ENCODE data around the gene USP46. TPM values are rescaled to one million over a fixed set of nuclear protein-coding genes. Genes with fewer than 3 reads are reported as not detected.

USP46 gene
- total and polyA plus RNA-seq, 2 of the 8 experiments (the other 6 are each of a cell fraction or from before 2014, with no cell fraction given) = 10.6 to 62.4 TPM

DNA sequence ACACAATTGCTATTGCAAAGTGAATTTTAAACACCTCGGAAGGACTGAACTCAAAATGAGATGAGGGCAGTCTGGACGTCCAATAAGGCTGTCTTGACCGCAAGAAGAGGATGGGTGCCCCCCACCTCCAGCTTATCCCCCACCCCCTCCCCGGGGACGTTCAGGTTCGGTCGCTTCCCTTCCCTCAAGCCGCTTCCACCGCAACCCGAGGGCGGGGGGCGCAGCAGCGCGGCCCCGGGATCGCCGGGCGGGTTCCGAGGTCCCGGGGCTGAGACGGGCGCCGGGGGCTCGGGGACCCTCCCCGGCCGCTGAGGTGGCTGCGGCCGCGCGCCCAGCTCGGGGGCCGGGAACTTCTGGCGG is 480 bp downstream of the USP46 start (continued):
- TF ChIP-seq, protein P1, sequence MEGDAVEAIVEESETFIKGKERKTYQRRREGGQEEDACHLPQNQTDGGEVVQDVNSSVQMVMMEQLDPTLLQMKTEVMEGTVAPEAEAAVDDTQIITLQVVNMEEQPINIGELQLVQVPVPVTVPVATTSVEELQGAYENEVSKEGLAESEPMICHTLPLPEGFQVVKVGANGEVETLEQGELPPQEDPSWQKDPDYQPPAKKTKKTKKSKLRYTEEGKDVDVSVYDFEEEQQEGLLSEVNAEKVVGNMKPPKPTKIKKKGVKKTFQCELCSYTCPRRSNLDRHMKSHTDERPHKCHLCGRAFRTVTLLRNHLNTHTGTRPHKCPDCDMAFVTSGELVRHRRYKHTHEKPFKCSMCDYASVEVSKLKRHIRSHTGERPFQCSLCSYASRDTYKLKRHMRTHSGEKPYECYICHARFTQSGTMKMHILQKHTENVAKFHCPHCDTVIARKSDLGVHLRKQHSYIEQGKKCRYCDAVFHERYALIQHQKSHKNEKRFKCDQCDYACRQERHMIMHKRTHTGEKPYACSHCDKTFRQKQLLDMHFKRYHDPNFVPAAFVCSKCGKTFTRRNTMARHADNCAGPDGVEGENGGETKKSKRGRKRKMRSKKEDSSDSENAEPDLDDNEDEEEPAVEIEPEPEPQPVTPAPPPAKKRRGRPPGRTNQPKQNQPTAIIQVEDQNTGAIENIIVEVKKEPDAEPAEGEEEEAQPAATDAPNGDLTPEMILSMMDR (IDR thresholded peaks at IDR 0.05; ENCODE audit: control extremely low read depth in 1 of 3, insufficient read depth in 1 of 3, low read depth in 1 of 3, low read length in 3 of 3) = no peak
- TF ChIP-seq CREB1 (IDR thresholded peaks at IDR 0.05) (no peak), POLR2AphosphoS5 (IDR thresholded peaks at IDR 0.05; ENCODE audit: low read depth, low read length) (0 out of 2 replicates have a peak, but pooled peaks have one; percentile 2), ASH2L (IDR thresholded peaks at IDR 0.05; ENCODE audit: low read length) (no peak), TBP (IDR thresholded peaks at IDR 0.05; ENCODE audit: low read depth, low read length) (peak; percentile 1; the same call in 1 of the 2 replicates)
